ENCODE results near the gene EIF5. TPM values are rescaled to one million over a fixed set of nuclear protein-coding genes. Genes with fewer than 3 reads are reported as not detected.

EIF5 gene
- total RNA-seq, 1 donor from 2014 or later = 133 TPM

GRCh38 chr14:103304706-103305105, 29.3 kb upstream of the EIF5 start:
- H3K4me3 ChIP-seq (ENCODE audit: low read depth, low read length) = no peak overlapping the region
- DNase-seq (ENCODE audit: low read depth) (peak; percentile 30), FAIRE-seq (no peak)
- no peaks in the 10 kb centered on the region for H3K27me3 ChIP-seq (ENCODE audit: control insufficient read depth, insufficient read depth, low read length)
- no peaks in the 10 kb centered on the region for H3K36me3 ChIP-seq (ENCODE audit: control insufficient read depth, insufficient read depth, low read length)
- TF ChIP-seq, protein P1, sequence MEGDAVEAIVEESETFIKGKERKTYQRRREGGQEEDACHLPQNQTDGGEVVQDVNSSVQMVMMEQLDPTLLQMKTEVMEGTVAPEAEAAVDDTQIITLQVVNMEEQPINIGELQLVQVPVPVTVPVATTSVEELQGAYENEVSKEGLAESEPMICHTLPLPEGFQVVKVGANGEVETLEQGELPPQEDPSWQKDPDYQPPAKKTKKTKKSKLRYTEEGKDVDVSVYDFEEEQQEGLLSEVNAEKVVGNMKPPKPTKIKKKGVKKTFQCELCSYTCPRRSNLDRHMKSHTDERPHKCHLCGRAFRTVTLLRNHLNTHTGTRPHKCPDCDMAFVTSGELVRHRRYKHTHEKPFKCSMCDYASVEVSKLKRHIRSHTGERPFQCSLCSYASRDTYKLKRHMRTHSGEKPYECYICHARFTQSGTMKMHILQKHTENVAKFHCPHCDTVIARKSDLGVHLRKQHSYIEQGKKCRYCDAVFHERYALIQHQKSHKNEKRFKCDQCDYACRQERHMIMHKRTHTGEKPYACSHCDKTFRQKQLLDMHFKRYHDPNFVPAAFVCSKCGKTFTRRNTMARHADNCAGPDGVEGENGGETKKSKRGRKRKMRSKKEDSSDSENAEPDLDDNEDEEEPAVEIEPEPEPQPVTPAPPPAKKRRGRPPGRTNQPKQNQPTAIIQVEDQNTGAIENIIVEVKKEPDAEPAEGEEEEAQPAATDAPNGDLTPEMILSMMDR (IDR thresholded peaks at IDR 0.05; ENCODE audit: insufficient read depth, low read length, severe bottlenecking) = no peak

GRCh38 chr14:103308717-103309616, 25.1 kb upstream of the EIF5 start:
- Histone ChIP-seq H3K4me3 (ENCODE audit: low read depth, low read length) (no peak overlapping the region), H3K36me3 (ENCODE audit: control insufficient read depth, insufficient read depth, low read length) (no peaks in the 10 kb centered on the region), H3K27me3 (ENCODE audit: control insufficient read depth, insufficient read depth, low read length) (no peaks in the 10 kb centered on the region)
- DNase-seq (ENCODE audit: low read depth) (no peak), FAIRE-seq (peak; percentile 13)
- TF ChIP-seq, protein P1 (IDR thresholded peaks at IDR 0.05; ENCODE audit: insufficient read depth, low read length, severe bottlenecking) = no peak

GRCh38 chr14:103310576-103311095, 23.4 kb upstream of the EIF5 start:
- DNase-seq (ENCODE audit: low read depth) (no peak), FAIRE-seq (no peak)
- Histone ChIP-seq H3K36me3 (ENCODE audit: control insufficient read depth, insufficient read depth, low read length) (no peaks in the 10 kb centered on the region), H3K4me3 (ENCODE audit: low read depth, low read length) (no peak overlapping the region), H3K27me3 (ENCODE audit: control insufficient read depth, insufficient read depth, low read length) (no peaks in the 10 kb centered on the region)
- TF ChIP-seq, protein P1 (IDR thresholded peaks at IDR 0.05; ENCODE audit: insufficient read depth, low read length, severe bottlenecking) = no peak

DNA sequence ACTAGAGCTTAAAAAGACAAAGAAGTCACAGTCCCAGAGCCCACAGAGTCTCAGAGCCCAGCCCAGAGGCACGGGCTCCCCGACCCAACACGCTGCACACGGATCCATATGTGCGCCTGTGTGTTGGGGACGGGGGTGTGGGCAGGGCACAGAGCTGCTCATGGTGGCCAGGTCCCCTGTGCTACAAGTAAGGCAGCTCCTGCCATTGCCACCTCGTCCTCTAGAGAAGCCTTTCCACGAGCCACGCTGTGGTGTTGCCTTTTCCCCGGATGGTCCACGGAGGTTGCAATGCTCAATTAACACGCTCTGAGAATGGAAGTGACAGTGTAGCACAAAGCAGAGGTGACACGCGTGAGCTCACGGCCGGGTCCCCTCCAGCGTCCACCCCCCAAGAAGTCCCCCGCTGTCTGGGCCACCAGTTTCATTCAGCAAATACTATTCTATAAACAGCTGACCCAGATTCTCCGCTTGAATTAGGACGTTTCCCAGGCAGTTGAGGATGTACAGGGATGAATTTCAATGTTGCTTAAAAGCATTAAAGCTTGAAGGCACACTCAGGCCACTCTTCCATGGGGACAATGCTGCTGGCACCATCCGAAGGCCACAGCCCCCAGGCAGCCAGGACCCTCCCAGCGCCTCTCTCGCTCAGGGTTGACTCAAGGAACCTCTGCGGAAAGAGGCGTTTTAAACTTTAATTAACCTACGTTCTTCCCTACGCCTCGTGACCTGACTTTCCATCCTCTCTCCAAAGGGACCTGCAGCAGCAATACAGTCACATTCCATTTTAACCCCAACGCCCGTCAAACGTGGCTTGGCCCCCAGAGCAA, 22.7 kb upstream of the EIF5 start:
- DNase-seq (ENCODE audit: low read depth) = no peak

DNA sequence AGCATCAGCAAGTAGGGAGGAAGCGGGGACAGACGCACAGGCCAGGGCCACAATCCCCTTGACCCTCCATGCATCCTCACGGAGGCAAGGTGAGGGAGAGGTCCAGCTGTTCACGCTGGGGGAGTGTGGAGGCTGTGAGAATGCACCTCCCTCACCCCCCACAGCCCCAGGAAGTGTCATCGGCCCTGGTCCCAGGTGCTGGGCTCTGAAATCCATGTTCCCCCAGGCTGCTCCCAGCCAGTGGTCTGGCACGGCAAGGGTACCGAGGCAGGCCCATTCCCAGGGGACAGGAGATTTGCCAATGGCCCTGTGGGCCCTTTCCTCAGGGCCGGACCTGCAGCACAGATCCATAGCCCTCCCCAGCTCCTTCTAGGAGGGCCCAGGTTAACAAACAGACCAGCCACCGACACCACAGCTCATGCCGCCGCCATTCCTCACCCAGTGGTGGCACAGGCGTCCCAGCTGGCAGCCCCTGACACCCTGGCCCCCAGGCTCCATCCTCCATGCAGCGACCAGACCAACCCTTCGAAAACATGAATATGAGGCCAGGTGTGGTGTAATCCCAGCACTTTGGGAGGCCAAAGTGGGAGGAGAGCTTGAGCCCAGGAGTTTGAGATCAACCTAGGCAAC, 21.9 kb upstream of the EIF5 start:
- Histone ChIP-seq H3K27me3 (ENCODE audit: control insufficient read depth, insufficient read depth, low read length) (no peaks in the 10 kb centered on the region), H3K36me3 (ENCODE audit: control insufficient read depth, insufficient read depth, low read length) (no peaks in the 10 kb centered on the region)
- TF ChIP-seq, protein P1 (IDR thresholded peaks at IDR 0.05; ENCODE audit: insufficient read depth, low read length, severe bottlenecking) = no peak

More for the DNA sequence above, 22.7 kb upstream of the EIF5 start:
- no peaks in the 10 kb centered on the region for H3K36me3 ChIP-seq (ENCODE audit: control insufficient read depth, insufficient read depth, low read length)
- TF ChIP-seq, protein P1 (IDR thresholded peaks at IDR 0.05; ENCODE audit: insufficient read depth, low read length, severe bottlenecking) = no peak
- H3K4me3 ChIP-seq (ENCODE audit: low read depth, low read length) = no peak overlapping the region
- H3K27me3 ChIP-seq (ENCODE audit: control insufficient read depth, insufficient read depth, low read length) = no peaks in the 10 kb centered on the region
- no peak for FAIRE-seq

More for the DNA sequence above, 21.9 kb upstream of the EIF5 start:
- FAIRE-seq (no peak), DNase-seq (ENCODE audit: low read depth) (no peak)
- no peak overlapping the region for H3K4me3 ChIP-seq (ENCODE audit: low read depth, low read length)

All from bronchial epithelial cell (primary cell).